K562 (cell line): ENCODE measurements around the gene CDCP2. TPM values are rescaled to one million over a fixed set of nuclear protein-coding genes. Genes with fewer than 3 reads are reported as not detected.

Experiments used
- ATAC-seq: fragments of 200-7000 bp; cut with Tn5 transposase; 3 replicates; pipeline ENCODE4 v1.9.1; 2020; ENCODE audit warnings: moderate library complexity
- BruUV-seq: library from RNA; stranded (reverse); fragments of 400-500 nt; replicated peaks from 2 replicates; lab custom pipeline; 2021; lab: Mats Ljungman, UMichigan
- CTCF ChIA-PET: fragments of 300-600 bp; formaldehyde crosslinking; extraction: SDS; loops from one replicate; lab custom pipeline; 2021; ENCODE audit warnings: low intra/inter-chr PET ratio; lab: Yijun Ruan, JAX
- POLR2A ChIA-PET: fragments of 300-600, 350-650 bp; sonication (Branson Sonifier 250); formaldehyde crosslinking; extraction: SDS; loops from one replicate; lab custom pipeline; 2021; ENCODE audit warnings: antibody characterized with exemption, inconsistent platforms; lab: Yijun Ruan, JAX
- DNase-seq, 4 experiments: peaks; one replicate each; pipeline versions ENCODE4 v3.0.0 to v3.0.0-alpha.2; 2011 to 2018; ENCODE audit warnings: low spot score in 3 of 4, mixed read lengths in 3 of 4; ENCODE audit errors: extremely low read depth in 1 of 4
- FAIRE-seq: peaks from 2 replicates; lab custom pipeline; 2011; peaks lifted over from hg19 to GRCh38; lab: Jason Lieb, UNC
- H2AFZ ChIP-seq: 2 replicates; pipeline ENCODE4 v1.6.0; 2011; ENCODE audit warnings: low read depth, low read length, control low read depth, inconsistent platforms
- H3K27ac ChIP-seq: fragments of 200-600 bp; 3 replicates; pipeline ENCODE4 v1.8.0; 2011; ENCODE audit warnings: low read depth, mild to moderate bottlenecking, control low read depth, inconsistent platforms, low read length, moderate library complexity, mixed read lengths; ENCODE audit errors: extremely low read depth
- H3K27me3 ChIP-seq, 2 experiments: fragments of 300-600 bp in 1 of 2; 2 replicates in 1 of 2; 3 replicates in 1 of 2; pipeline versions ENCODE4 v1.6.0 to v1.8.0; 2011; ENCODE audit warnings: inconsistent platforms in 2 of 2, low read length in 2 of 2, mild to moderate bottlenecking in 1 of 2, mixed read lengths in 1 of 2, moderate library complexity in 1 of 2; ENCODE audit not compliant: control insufficient read depth in 2 of 2, insufficient read depth in 2 of 2
- H3K36me3 ChIP-seq: fragments of 300-600 bp; 3 replicates; pipeline ENCODE4 v1.8.0; 2011; ENCODE audit warnings: mild to moderate bottlenecking, low read length, inconsistent platforms; ENCODE audit not compliant: control insufficient read depth, insufficient read depth
- H3K4me1 ChIP-seq, 2 experiments: fragments of 200-600 bp in 1 of 2; replicated peaks in 1 of 2; 2 replicates in 1 of 2; 3 replicates in 1 of 2; pipeline versions ENCODE4 v1.5.1 to v1.8.0; 2011; ENCODE audit warnings: inconsistent platforms in 2 of 2, low read length in 2 of 2, mild to moderate bottlenecking in 1 of 2, mixed read lengths in 1 of 2, moderate library complexity in 1 of 2; ENCODE audit not compliant: control insufficient read depth in 2 of 2, insufficient read depth in 2 of 2
- H3K4me2 ChIP-seq: 2 replicates; pipeline ENCODE4 v1.6.1; 2011; ENCODE audit warnings: low read length, control low read depth, inconsistent platforms, mixed read lengths; ENCODE audit not compliant: insufficient read depth
- H3K4me3 ChIP-seq: fragments of 200-600 bp; sonication (generic), shearing (Covaris generic); 2 replicates; pipeline ENCODE4 v1.5.1; 2016; ENCODE audit warnings: control low read depth, inconsistent platforms
- H3K79me2 ChIP-seq: fragments of 200-600 bp; 3 replicates; pipeline ENCODE4 v1.8.0; 2011; ENCODE audit warnings: low read length, inconsistent platforms; ENCODE audit not compliant: control insufficient read depth, insufficient read depth
- H3K9ac ChIP-seq, 2 experiments: 2 replicates each; pipeline versions ENCODE4 v1.6.0 to v1.6.1; 2011; ENCODE audit warnings: low read depth in 2 of 2, low read length in 2 of 2, control low read depth in 1 of 2, inconsistent platforms in 1 of 2, mild to moderate bottlenecking in 1 of 2, mixed read lengths in 1 of 2; ENCODE audit not compliant: insufficient read depth in 1 of 2
- H3K9me1 ChIP-seq: one replicate; pipeline ENCODE4 v1.6.0; 2011; ENCODE audit warnings: inconsistent platforms, mild to moderate bottlenecking, low read length, moderate library complexity; ENCODE audit not compliant: control insufficient read depth, insufficient read depth
- H3K9me3 ChIP-seq: replicated peaks from 2 replicates; pipeline ENCODE4 v1.5.1; 2011; ENCODE audit warnings: low read depth, low read length, inconsistent platforms; ENCODE audit not compliant: control insufficient read depth, insufficient read depth
- H4K20me1 ChIP-seq: replicated peaks from 2 replicates; pipeline ENCODE4 v1.6.1; 2011; ENCODE audit warnings: low read length, inconsistent platforms, mixed read lengths; ENCODE audit not compliant: control insufficient read depth, insufficient read depth
- C11orf30 ChIP-seq: fragments of 450-650 bp; IDR thresholded peaks from 2 replicates; pipeline ENCODE4 v1.6.1; 2016; ENCODE audit warnings: low read depth, mild to moderate bottlenecking
- CCAR2 ChIP-seq: fragments of 200-400 bp; formaldehyde crosslinking; IDR thresholded peaks from 2 replicates; pipeline ENCODE4 v1.6.1; 2017; ENCODE audit warnings: mild to moderate bottlenecking, low read depth, low read length
- GABPB1 ChIP-seq: sonication (generic); formaldehyde crosslinking; IDR thresholded peaks from 2 replicates; pipeline ENCODE4 v1.8.0; 2022; ENCODE audit warnings: mild to moderate bottlenecking, missing genetic modification reagents
- MEIS2 ChIP-seq: fragments of 450-650 bp; IDR thresholded peaks from 2 replicates; pipeline ENCODE4 v1.6.1; 2014; ENCODE audit warnings: mild to moderate bottlenecking; ENCODE audit not compliant: partially characterized antibody
- PHB2 ChIP-seq: fragments of 450-650 bp; IDR thresholded peaks from 2 replicates; pipeline ENCODE4 v1.6.1; 2017; ENCODE audit warnings: low read depth
- RFX7 ChIP-seq: fragments of 250-450 bp; sonication (Bioruptor Pico); IDR thresholded peaks from 2 replicates; pipeline ENCODE4 v1.5.1; 2021; ENCODE audit warnings: mild to moderate bottlenecking
- SLC30A9 ChIP-seq: fragments of 250-450 bp; sonication (Bioruptor Pico); IDR thresholded peaks from 2 replicates; pipeline ENCODE4 v1.8.0; 2022; ENCODE audit warnings: mild to moderate bottlenecking, moderate library complexity
- TAF7 ChIP-seq: fragments of 450-650 bp; IDR thresholded peaks from 2 replicates; pipeline ENCODE4 v1.6.1; 2016; ENCODE audit warnings: missing genetic modification characterization, missing compliant biosample characterization
- TBP ChIP-seq: optimal IDR thresholded peaks from 2 replicates; pipeline ENCODE3; 2011; ENCODE audit warnings: low read depth, low read length, improper control_type of control experiment
- WGBS: fragments of 100-300 bp; shearing (Covaris generic); methylation state at CpG from one replicate; pipeline ENCODE4 v1.1.6; 2016; ENCODE audit warnings: low coverage, mixed read lengths; ENCODE audit not compliant: insufficient coverage; ENCODE audit errors: missing lambda C conversion rate; 5-methylcytosine and 5-hydroxymethylcytosine counted together
- in situ Hi-C: fragments of 300-500 bp; cut with MboI; formaldehyde crosslinking; loops from 4 replicates; pipeline ENCODE4 v1.15.0; 2018; ENCODE audit warnings: inconsistent platforms, mixed read lengths
- intact Hi-C: fragments of 100-400 bp; cut with micrococcal nuclease; formaldehyde crosslinking; loops from 2 replicates; pipeline ENCODE4 v1.14.2; 2022
- polyA plus RNA-seq, 8 experiments: library from polyadenylated mRNA; depleted of rRNA in 4 of 8; stranded (reverse) in 5 of 8; unstranded in 3 of 8; fragments of >200 nt; fragmentation: Nextera tagmentation in 2 of 8; fragmentation: Illumina TruSeq in 1 of 8; extraction: Ambion mirVana in 2 of 8; extraction: Trizol in 1 of 8; gene quantifications; 2 replicates each; pipeline versions ENCODE4 v1.2.1 to v1.2.3, GENCODE V29; 2011 to 2014; ENCODE audit warnings: inconsistent platforms in 1 of 8, missing spikeins in 1 of 8
- total RNA-seq, 7 experiments: library from RNA; depleted of rRNA in 6 of 7; stranded (reverse); fragments of >200 nt in 6 of 7; fragmentation: Illumina TruSeq in 2 of 7; extraction: Trizol in 2 of 7; gene quantifications; 2 replicates each; pipeline versions ENCODE4 v1.2.1 to v1.2.3, GENCODE V29; 2011 to 2021; ENCODE audit warnings: low replicate concordance in 1 of 7

Gene CDCP2
- total and polyA plus RNA-seq, 9 of the 15 experiments (the other 6 are each of a cell fraction or from before 2014, with no cell fraction given), result not detected

- TF ChIP-seq TBP, result no peak
Measured at GRCh38 chr1:54111624-54112023, 41.2 kb downstream of the CDCP2 start (continued).

GRCh38 chr1:54110996-54111395 lies 41.8 kb downstream of the CDCP2 start:
- no peaks in the 10 kb centered on the region for H4K20me1 ChIP-seq
- TF ChIP-seq RFX7 (CRISPR knock-in tag), result no peak
- no peak for TF ChIP-seq PHB2
- no peak for TF ChIP-seq CCAR2
- no peak for TF ChIP-seq MEIS2
- no peak for TF ChIP-seq GABPB1 (CRISPR knock-in tag)
- TF ChIP-seq C11orf30, result no peak
- no peak for TF ChIP-seq SLC30A9 (CRISPR knock-in tag)
- TF ChIP-seq TAF7 (tag), result no peak
- TF ChIP-seq, all 486 proteins: peak for 0
- FAIRE-seq, result no peak
- Histone ChIP-seq H3K27ac (no peak overlapping the region), H3K4me2 (no peak overlapping the region), H3K4me1 (peaks cover 5 to 6% of the 10 kb centered on the region in 2 experiments; a peak in 3 of 5 replicates), H3K27me3 (0 out of 5 replicates have a peak, but pooled peaks cover 0 to 5% of the 10 kb centered on the region in 2 experiments), H2AFZ (no peak overlapping the region), H3K79me2 (no peaks in the 10 kb centered on the region), H3K36me3 (no peaks in the 10 kb centered on the region), H3K4me3 (no peak overlapping the region), H3K9me1 (no peaks in the 10 kb centered on the region), H3K9ac (no peak overlapping the region), H3K9me3 (no peaks in the 10 kb centered on the region)
- DNase-seq, result no peak
- ChIA-PET POLR2A (interaction anchor here (0.7 to 0.9 kb wide), 2 partner anchors 9 to 11 kb away, joined by 3 to 4 read pairs; no protein-coding TSS in a partner anchor), CTCF (no interaction called here)
- in situ Hi-C loops, result no loop called here
- BruUV-seq, result no TSS peak
- WGBS, result 45% methylated on average over 10 of the region's 10 CpGs
- intact Hi-C loops, result no loop called here
- ATAC-seq, result no peak
